Ishikawa (cell line): Measurements from ENCODE around the gene PITX3.

Experiments
- EP300 ChIP-seq: IDR thresholded peaks from 2 replicates; pipeline ENCODE4 v1.6.1; 2012; ENCODE audit warnings: borderline replicate concordance
- FOXM1 ChIP-seq: IDR thresholded peaks from 2 replicates; pipeline ENCODE4 v1.6.1; 2012; ENCODE audit warnings: low read depth, borderline replicate concordance
- REST ChIP-seq: IDR thresholded peaks from 2 replicates; pipeline ENCODE4 v1.6.1; 2012; ENCODE audit warnings: low read depth, mild to moderate bottlenecking

- TF ChIP-seq REST (no peak), FOXM1 (no peak), EP300 (no peak)
Measured at GRCh38 chr10:102264371-102264770, 23.1 kb upstream of the PITX3 start.
